Measurements from ENCODE around the gene GXYLT2.

DNA sequence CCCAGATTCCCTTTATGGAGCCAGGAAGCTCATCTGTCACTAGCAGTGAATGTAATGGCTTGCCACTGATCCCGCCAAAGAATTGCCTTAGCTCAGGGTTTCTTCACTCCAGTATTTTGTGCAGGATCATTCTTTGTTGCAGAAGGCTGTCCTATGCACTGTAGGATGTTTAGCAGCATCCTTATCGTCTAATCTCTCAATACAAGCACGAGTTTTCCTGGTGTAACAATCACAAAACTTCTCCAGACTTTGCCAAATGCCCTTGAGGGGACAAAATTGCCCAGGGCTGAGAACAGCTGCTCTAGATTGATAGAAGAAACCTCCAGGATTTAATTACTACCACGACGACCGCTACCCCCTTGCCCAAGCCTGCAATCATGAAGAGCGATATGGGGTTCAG lies 32.8 kb upstream of the GXYLT2 start:
- TF ChIP-seq, protein P1, sequence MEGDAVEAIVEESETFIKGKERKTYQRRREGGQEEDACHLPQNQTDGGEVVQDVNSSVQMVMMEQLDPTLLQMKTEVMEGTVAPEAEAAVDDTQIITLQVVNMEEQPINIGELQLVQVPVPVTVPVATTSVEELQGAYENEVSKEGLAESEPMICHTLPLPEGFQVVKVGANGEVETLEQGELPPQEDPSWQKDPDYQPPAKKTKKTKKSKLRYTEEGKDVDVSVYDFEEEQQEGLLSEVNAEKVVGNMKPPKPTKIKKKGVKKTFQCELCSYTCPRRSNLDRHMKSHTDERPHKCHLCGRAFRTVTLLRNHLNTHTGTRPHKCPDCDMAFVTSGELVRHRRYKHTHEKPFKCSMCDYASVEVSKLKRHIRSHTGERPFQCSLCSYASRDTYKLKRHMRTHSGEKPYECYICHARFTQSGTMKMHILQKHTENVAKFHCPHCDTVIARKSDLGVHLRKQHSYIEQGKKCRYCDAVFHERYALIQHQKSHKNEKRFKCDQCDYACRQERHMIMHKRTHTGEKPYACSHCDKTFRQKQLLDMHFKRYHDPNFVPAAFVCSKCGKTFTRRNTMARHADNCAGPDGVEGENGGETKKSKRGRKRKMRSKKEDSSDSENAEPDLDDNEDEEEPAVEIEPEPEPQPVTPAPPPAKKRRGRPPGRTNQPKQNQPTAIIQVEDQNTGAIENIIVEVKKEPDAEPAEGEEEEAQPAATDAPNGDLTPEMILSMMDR (IDR thresholded peaks at IDR 0.05) = no peak
- no peak for TF ChIP-seq POLR2A (IDR thresholded peaks at IDR 0.05)

Data from lower leg skin (tissue), 3 donors.